ENCODE data around the gene LAMA4. TPM values are rescaled to one million over a fixed set of nuclear protein-coding genes. Genes with fewer than 3 reads are reported as not detected.
"Not testable (repeated sequence)": the region's sequence is repeated elsewhere in the genome, so short reads cannot be mapped to it uniquely, and the experiment has no call there.

Gene LAMA4
- total and polyA plus RNA-seq, 5 donors from 2014 or later = not detected

- H3K9me3 Mint-ChIP-seq = peaks cover 0 to 12% (median 5%) of the 10 kb centered on the region in 7 donors
- Histone ChIP-seq H3K27me3 (ENCODE audit: control insufficient read depth, insufficient read depth, low read length) (peaks cover 26% of the 10 kb centered on the region), H3K4me1 (ENCODE audit: control insufficient read depth, insufficient read depth, low read length, poor library complexity, severe bottlenecking) (no peaks in the 10 kb centered on the region), H3K36me3 (ENCODE audit: control insufficient read depth, insufficient read depth, low read length) (no peaks in the 10 kb centered on the region), H3K9me3 (ENCODE audit: control insufficient read depth in 2 of 2, low read length in 2 of 2) (no peaks in the 10 kb centered on the region), H3K4me3 (ENCODE audit: low read depth, low read length) (no peak overlapping the region), H3K27ac (ENCODE audit: insufficient read depth, low read length, poor library complexity, severe bottlenecking) (no peak overlapping the region)
- ATAC-seq (ENCODE audit: low read depth in 2 of 2) = no peak
- no peak overlapping the region for H3K27ac Mint-ChIP-seq
- no peaks in the 10 kb centered on the region for H3K4me1 Mint-ChIP-seq
- no peak for DNase-seq
- H3K36me3 Mint-ChIP-seq = peaks cover 3% of the 10 kb centered on the region
- H3K27me3 Mint-ChIP-seq = peaks cover 39% of the 10 kb centered on the region
- no peak overlapping the region for H3K4me3 Mint-ChIP-seq
These were observed 147.8 kb downstream of the LAMA4 start for GRCh38 chr6:112106562-112106961.

GRCh38 chr6:112106026-112106425 lies 148.3 kb downstream of the LAMA4 start:
- not testable (repeated sequence) for DNase-seq; H3K4me3 ChIP-seq (ENCODE audit: low read depth, low read length); H3K9me3 ChIP-seq (ENCODE audit: control insufficient read depth in 2 of 2, low read length in 2 of 2); H3K4me1 ChIP-seq (ENCODE audit: control insufficient read depth, insufficient read depth, low read length, poor library complexity, severe bottlenecking); H3K4me1 Mint-ChIP-seq; H3K27ac Mint-ChIP-seq; H3K27ac ChIP-seq (ENCODE audit: insufficient read depth, low read length, poor library complexity, severe bottlenecking); H3K4me3 Mint-ChIP-seq; ATAC-seq (ENCODE audit: low read depth in 2 of 2); H3K36me3 Mint-ChIP-seq; H3K36me3 ChIP-seq (ENCODE audit: control insufficient read depth, insufficient read depth, low read length)
- Mint-ChIP-seq H3K9me3 (peaks cover 0 to 12% (median 5%) of the 10 kb centered on the region in 7 donors), H3K27me3 (peaks cover 38% of the 10 kb centered on the region)
- peaks cover 26% of the 10 kb centered on the region for H3K27me3 ChIP-seq (ENCODE audit: control insufficient read depth, insufficient read depth, low read length)

GRCh38 chr6:112100561-112100960 lies 153.8 kb downstream of the LAMA4 start:
- Histone ChIP-seq H3K27me3 (ENCODE audit: control insufficient read depth, insufficient read depth, low read length) (peaks cover 16% of the 10 kb centered on the region), H3K4me3 (ENCODE audit: low read depth, low read length) (no peak overlapping the region), H3K9me3 (ENCODE audit: control insufficient read depth in 2 of 2, low read length in 2 of 2) (no peaks in the 10 kb centered on the region), H3K27ac (ENCODE audit: insufficient read depth, low read length, poor library complexity, severe bottlenecking) (no peak overlapping the region), H3K36me3 (ENCODE audit: control insufficient read depth, insufficient read depth, low read length) (no peaks in the 10 kb centered on the region), H3K4me1 (ENCODE audit: control insufficient read depth, insufficient read depth, low read length, poor library complexity, severe bottlenecking) (no peaks in the 10 kb centered on the region)
- H3K36me3 Mint-ChIP-seq = peaks cover 12% of the 10 kb centered on the region
- DNase-seq (no peak), ATAC-seq (ENCODE audit: low read depth in 2 of 2) (no peak)
- H3K27me3 Mint-ChIP-seq = peaks cover 43% of the 10 kb centered on the region
- no peak overlapping the region for H3K4me3 Mint-ChIP-seq
- H3K4me1 Mint-ChIP-seq = no peaks in the 10 kb centered on the region
- no peak overlapping the region for H3K27ac Mint-ChIP-seq
- H3K9me3 Mint-ChIP-seq = peaks cover 0 to 9% (median 5%) of the 10 kb centered on the region in 7 donors

- Mint-ChIP-seq H3K27ac (no peak overlapping the region), H3K4me3 (no peak overlapping the region), H3K27me3 (peaks cover 42% of the 10 kb centered on the region), H3K9me3 (peaks cover 0 to 4% (median 0%) of the 10 kb centered on the region in 7 donors), H3K4me1 (no peaks in the 10 kb centered on the region), H3K36me3 (peaks cover 9% of the 10 kb centered on the region)
- no peak overlapping the region for H3K4me3 ChIP-seq (ENCODE audit: low read depth, low read length)
- no peak for DNase-seq
- peaks cover 18% of the 10 kb centered on the region for H3K27me3 ChIP-seq (ENCODE audit: control insufficient read depth, insufficient read depth, low read length)
- H3K27ac ChIP-seq (ENCODE audit: insufficient read depth, low read length, poor library complexity, severe bottlenecking) = no peak overlapping the region
- no peak for ATAC-seq (ENCODE audit: low read depth in 2 of 2)
- no peaks in the 10 kb centered on the region for H3K36me3 ChIP-seq (ENCODE audit: control insufficient read depth, insufficient read depth, low read length)
- H3K9me3 ChIP-seq (ENCODE audit: control insufficient read depth in 2 of 2, low read length in 2 of 2) = no peaks in the 10 kb centered on the region
- no peaks in the 10 kb centered on the region for H3K4me1 ChIP-seq (ENCODE audit: control insufficient read depth, insufficient read depth, low read length, poor library complexity, severe bottlenecking)
These were observed 157.5 kb downstream of the LAMA4 start for GRCh38 chr6:112096901-112097300.

GRCh38 chr6:112087916-112088315 lies 166.5 kb downstream of the LAMA4 start:
- peaks cover 16% of the 10 kb centered on the region for H3K4me1 ChIP-seq (ENCODE audit: control insufficient read depth, insufficient read depth, low read length, poor library complexity, severe bottlenecking)
- ATAC-seq (ENCODE audit: low read depth in 2 of 2) = no peak

GRCh38 chr6:112087136-112087911 lies 167.0 kb downstream of the LAMA4 start, which contains the start of the genes FAM229B and TUBE1:
FAM229B (plus strand) TSS chr6:112087591; CDS start chr6:112099284, 11,693 bp downstream.
TUBE1 (minus strand) TSS chr6:112087482; CDS start chr6:112087434, 48 bp downstream.
- ATAC-seq (ENCODE audit: low read depth in 2 of 2) (peak; percentile 95 to 97), DNase-seq (peak; percentile 84 to 97 (median 92))
- peaks cover 16% of the 10 kb centered on the region for H3K4me1 ChIP-seq (ENCODE audit: control insufficient read depth, insufficient read depth, low read length, poor library complexity, severe bottlenecking)
- Mint-ChIP-seq H3K4me1 (peaks cover 0 to 16% (median 10%) of the 10 kb centered on the region in 4 donors), H3K27me3 (peaks cover 39% of the 10 kb centered on the region), H3K9me3 (no peaks in the 10 kb centered on the region), H3K36me3 (peaks cover 12% of the 10 kb centered on the region), H3K27ac (no peak within 1 kb of the TSS), H3K4me3 (no peak within 1 kb of the TSS)
- peaks cover 2% of the 10 kb centered on the region for H3K36me3 ChIP-seq (ENCODE audit: control insufficient read depth, insufficient read depth, low read length)
- H3K27me3 ChIP-seq (ENCODE audit: control insufficient read depth, insufficient read depth, low read length) = peaks cover 31% of the 10 kb centered on the region
- no peaks in the 10 kb centered on the region for H3K9me3 ChIP-seq (ENCODE audit: control insufficient read depth in 2 of 2, low read length in 2 of 2)
- H3K27ac ChIP-seq (ENCODE audit: insufficient read depth, low read length, poor library complexity, severe bottlenecking) = peak within 1 kb of the TSS; percentile 87
- H3K4me3 ChIP-seq (ENCODE audit: low read depth, low read length) = peak within 1 kb of the TSS; percentile 97

More at GRCh38 chr6:112087916-112088315, 166.5 kb downstream of the LAMA4 start:
- no peak overlapping the region for H3K4me3 Mint-ChIP-seq
- peak overlapping the region; percentile 87 for H3K27ac ChIP-seq (ENCODE audit: insufficient read depth, low read length, poor library complexity, severe bottlenecking)
- peaks cover 0 to 14% (median 10%) of the 10 kb centered on the region in 4 donors for H3K4me1 Mint-ChIP-seq
- no peak for DNase-seq
- no peak overlapping the region for H3K27ac Mint-ChIP-seq
- no peaks in the 10 kb centered on the region for H3K9me3 ChIP-seq (ENCODE audit: control insufficient read depth in 2 of 2, low read length in 2 of 2)
- H3K27me3 ChIP-seq (ENCODE audit: control insufficient read depth, insufficient read depth, low read length) = peaks cover 36% of the 10 kb centered on the region
- peak overlapping the region; percentile 97 for H3K4me3 ChIP-seq (ENCODE audit: low read depth, low read length)
- peaks cover 12% of the 10 kb centered on the region for H3K36me3 Mint-ChIP-seq
- no peaks in the 10 kb centered on the region for H3K9me3 Mint-ChIP-seq
- H3K27me3 Mint-ChIP-seq = peaks cover 45% of the 10 kb centered on the region
- H3K36me3 ChIP-seq (ENCODE audit: control insufficient read depth, insufficient read depth, low read length) = peaks cover 2% of the 10 kb centered on the region

- Histone ChIP-seq H3K4me1 (ENCODE audit: control insufficient read depth, insufficient read depth, low read length, poor library complexity, severe bottlenecking) (peaks cover 16% of the 10 kb centered on the region), H3K27me3 (ENCODE audit: control insufficient read depth, insufficient read depth, low read length) (peaks cover 27% of the 10 kb centered on the region), H3K9me3 (ENCODE audit: control insufficient read depth in 2 of 2, low read length in 2 of 2) (no peaks in the 10 kb centered on the region), H3K4me3 (ENCODE audit: low read depth, low read length) (peak overlapping the region; percentile 97), H3K27ac (ENCODE audit: insufficient read depth, low read length, poor library complexity, severe bottlenecking) (peak overlapping the region; percentile 87), H3K36me3 (ENCODE audit: control insufficient read depth, insufficient read depth, low read length) (peaks cover 7% of the 10 kb centered on the region)
- H3K27me3 Mint-ChIP-seq = peaks cover 33% of the 10 kb centered on the region
- no peak overlapping the region for H3K4me3 Mint-ChIP-seq
- DNase-seq (no peak), ATAC-seq (ENCODE audit: low read depth in 2 of 2) (peak; percentile 1)
- H3K36me3 Mint-ChIP-seq = peaks cover 12% of the 10 kb centered on the region
- H3K27ac Mint-ChIP-seq = no peak overlapping the region
- H3K9me3 Mint-ChIP-seq = no peaks in the 10 kb centered on the region
- peaks cover 0 to 16% (median 11%) of the 10 kb centered on the region in 4 donors for H3K4me1 Mint-ChIP-seq
These were observed 167.6 kb downstream of the LAMA4 start for GRCh38 chr6:112086744-112087135.

Measured in CD4-positive, CD25-positive, alpha-beta regulatory T cell (primary cell).